Thoracic aorta (tissue), 2 donors: ENCODE measurements around the gene NDUFS6. TPM values are rescaled to one million over a fixed set of nuclear protein-coding genes. Genes with fewer than 3 reads are reported as not detected.

Source experiments
- ATAC-seq: fragments of 150-250 bp; one replicate; pipeline ENCODE4 v1.8.0; 2017; ENCODE audit warnings: low read depth; ENCODE audit not compliant: insufficient number of reproducible peaks, low FRiP score
- DNase-seq: peaks from one replicate; pipeline ENCODE4 v3.0.0-alpha.2; 2020; ENCODE audit warnings: low spot score
- H3K27ac ChIP-seq, 2 donors: fragments of 200-600 bp; sonication (generic); 1 replicate in 1 of 2; 2 replicates in 1 of 2; pipeline ENCODE4 v1.5.1; 2016; ENCODE audit warnings: mild to moderate bottlenecking in 2 of 2, moderate library complexity in 2 of 2
- H3K27me3 ChIP-seq: fragments of 200-600 bp; sonication (generic); replicated peaks from 2 replicates; pipeline ENCODE4 v1.6.0; 2016; ENCODE audit warnings: mild to moderate bottlenecking; ENCODE audit not compliant: insufficient read depth
- H3K36me3 ChIP-seq: fragments of 200-600 bp; sonication (generic); one replicate; pipeline ENCODE4 v1.5.1; 2016
- H3K4me1 ChIP-seq, 2 donors: fragments of 200-600 bp; sonication (generic); 1 replicate in 1 of 2; 2 replicates in 1 of 2; pipeline versions ENCODE4 v1.5.1 to v1.6.0; 2016; ENCODE audit warnings: low read depth in 2 of 2, mild to moderate bottlenecking in 1 of 2; ENCODE audit not compliant: control insufficient read depth in 1 of 2
- H3K4me3 ChIP-seq: fragments of 200-600 bp; sonication (generic); 2 replicates; pipeline ENCODE4 v1.5.1; 2016; ENCODE audit warnings: mild to moderate bottlenecking
- H3K9me3 ChIP-seq: fragments of 200-600 bp; sonication (generic); 2 replicates; pipeline ENCODE4 v1.5.1; 2016
- total RNA-seq, 2 donors: library from RNA; depleted of rRNA; stranded (reverse); fragments of >200 nt; gene quantifications; one replicate each; pipeline versions ENCODE4 v1.1.0 to v1.2.3, GENCODE V29; 2016
- TF ChIP-seq, protein P1 (sequence below): fragments of 200-600 bp; sonication (generic); IDR thresholded peaks from one replicate; pipeline ENCODE4 v1.5.1; 2019; ENCODE audit warnings: antibody characterized with exemption

Gene NDUFS6
- 10 to 100 TPM; 25.7 to 26.5 TPM for total RNA-seq

DNA sequence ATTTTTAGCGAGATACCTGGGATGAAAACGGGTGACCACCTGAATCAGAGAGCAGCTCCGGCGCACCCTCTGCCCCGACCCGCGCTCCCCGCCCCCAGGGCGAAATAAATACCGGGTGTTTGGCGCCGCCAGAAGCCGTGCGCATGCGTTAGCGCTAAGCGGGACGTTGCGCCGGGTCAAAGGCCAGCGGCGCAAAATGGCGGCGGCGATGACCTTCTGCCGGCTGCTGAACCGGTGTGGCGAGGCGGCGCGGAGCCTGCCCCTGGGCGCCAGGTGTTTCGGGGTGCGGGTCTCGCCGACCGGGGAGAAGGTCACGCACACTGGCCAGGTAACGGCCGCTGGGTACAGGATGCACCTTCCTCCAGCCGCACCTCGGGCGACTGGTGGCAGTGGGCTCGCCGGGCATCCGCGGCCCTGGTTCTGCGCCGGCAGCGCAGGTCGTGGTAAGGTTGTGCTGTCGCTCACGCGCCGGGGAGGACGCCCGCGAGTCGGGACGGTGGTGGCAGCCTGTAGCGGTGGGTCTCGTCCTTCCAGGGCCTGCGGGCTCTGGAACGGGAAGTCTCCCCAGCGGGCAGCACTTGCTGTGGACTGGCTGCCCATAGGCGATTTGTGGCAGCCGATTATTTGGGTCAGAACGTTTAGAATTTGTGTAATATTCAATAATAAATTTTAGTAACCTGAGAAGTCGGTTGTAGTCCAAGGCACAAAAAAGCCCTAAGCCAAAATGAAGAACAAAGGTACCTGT, at the start of gene NDUFS6:
Gene NDUFS6, plus strand, starts transcription at position 186 of the 745 bp plus-strand sequence. Its CDS starts 11 bp downstream, at position 197.
- peaks cover 4 to 16% of the 10 kb centered on the region in 2 donors for H3K4me1 ChIP-seq
- ATAC-seq (peak; percentile 54), DNase-seq (no peak)
- peak within 1 kb of the TSS; percentile 86 for H3K4me3 ChIP-seq
- H3K27me3 ChIP-seq, result no peaks in the 10 kb centered on the region
- TF ChIP-seq, protein P1, sequence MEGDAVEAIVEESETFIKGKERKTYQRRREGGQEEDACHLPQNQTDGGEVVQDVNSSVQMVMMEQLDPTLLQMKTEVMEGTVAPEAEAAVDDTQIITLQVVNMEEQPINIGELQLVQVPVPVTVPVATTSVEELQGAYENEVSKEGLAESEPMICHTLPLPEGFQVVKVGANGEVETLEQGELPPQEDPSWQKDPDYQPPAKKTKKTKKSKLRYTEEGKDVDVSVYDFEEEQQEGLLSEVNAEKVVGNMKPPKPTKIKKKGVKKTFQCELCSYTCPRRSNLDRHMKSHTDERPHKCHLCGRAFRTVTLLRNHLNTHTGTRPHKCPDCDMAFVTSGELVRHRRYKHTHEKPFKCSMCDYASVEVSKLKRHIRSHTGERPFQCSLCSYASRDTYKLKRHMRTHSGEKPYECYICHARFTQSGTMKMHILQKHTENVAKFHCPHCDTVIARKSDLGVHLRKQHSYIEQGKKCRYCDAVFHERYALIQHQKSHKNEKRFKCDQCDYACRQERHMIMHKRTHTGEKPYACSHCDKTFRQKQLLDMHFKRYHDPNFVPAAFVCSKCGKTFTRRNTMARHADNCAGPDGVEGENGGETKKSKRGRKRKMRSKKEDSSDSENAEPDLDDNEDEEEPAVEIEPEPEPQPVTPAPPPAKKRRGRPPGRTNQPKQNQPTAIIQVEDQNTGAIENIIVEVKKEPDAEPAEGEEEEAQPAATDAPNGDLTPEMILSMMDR, result no peak
- peaks cover 36% of the 10 kb centered on the region for H3K36me3 ChIP-seq
- H3K9me3 ChIP-seq, result no peaks in the 10 kb centered on the region
- peak within 1 kb of the TSS; percentile 65 to 70 for H3K27ac ChIP-seq

DNA sequence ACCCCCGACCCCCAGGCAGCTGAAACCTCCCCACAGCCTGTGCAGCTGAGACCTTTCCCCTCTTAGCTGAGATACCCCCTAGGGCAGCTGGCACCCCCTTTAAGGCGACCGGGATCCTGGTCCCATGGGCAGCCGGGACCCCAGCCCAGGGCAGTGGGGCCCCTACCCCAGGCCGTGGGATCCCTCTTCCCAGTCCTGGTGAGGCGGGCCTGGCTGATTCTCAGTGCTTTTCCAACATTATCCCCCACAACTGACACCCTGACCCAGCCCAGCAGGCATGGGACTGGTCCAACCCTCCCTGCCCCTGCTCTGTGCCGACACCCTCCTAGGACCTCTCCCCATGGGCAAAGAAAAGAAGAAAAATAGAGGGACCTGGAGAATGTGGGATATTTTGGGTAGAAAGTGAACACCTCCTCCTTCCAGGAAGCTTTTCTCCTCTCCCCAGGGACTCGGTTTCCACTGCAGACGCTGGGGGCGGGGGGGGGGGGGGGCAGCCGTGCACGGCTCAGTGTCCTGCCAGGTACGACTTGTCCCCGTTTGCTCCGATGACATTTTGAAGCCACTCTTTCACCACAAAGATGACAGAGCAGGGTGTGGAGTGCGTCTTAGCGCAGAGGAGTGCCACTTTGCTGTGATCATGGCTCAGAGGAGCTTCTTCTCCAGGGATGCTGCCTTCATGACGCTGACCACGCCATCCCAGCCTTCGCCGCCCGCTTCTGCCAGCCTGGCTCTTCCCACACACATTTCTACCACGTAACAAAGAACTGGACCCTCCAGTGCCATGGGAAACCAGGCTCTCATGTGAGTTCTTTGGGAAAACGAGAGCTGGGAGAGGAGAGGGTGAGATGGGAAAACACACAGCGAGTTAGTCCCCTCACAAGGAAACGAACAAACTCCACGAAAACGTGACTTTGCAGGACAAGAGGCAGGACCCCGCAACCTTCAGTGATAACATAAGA, 49.1 kb upstream of the NDUFS6 start:
- TF ChIP-seq, protein P1, result no peak
- Histone ChIP-seq H3K4me3 (no peak overlapping the region), H3K4me1 (no peaks in the 10 kb centered on the region), H3K27me3 (no peaks in the 10 kb centered on the region), H3K36me3 (no peaks in the 10 kb centered on the region), H3K27ac (no peak overlapping the region), H3K9me3 (no peaks in the 10 kb centered on the region)
- DNase-seq (no peak), ATAC-seq (no peak)

DNA sequence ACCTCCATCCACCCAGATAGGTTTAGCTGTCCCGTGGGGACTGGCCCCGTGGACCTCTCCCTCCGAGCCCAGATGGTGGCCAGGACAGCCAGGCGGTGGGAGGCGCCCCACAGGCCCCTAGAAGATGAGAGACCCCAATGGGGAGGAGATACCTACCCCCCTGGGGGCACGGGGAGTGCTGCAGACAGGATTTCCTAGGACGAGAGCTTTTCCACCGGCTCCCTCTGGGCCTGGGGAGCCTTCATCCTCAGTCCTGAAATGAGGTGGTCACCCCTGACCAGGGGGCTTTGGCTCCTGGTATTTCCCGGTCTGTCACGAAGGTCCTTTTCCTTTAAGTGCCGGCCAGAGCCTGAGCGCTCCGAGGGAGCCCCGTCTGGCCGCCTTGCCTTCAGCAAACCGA, 48.3 kb upstream of the NDUFS6 start:
- Histone ChIP-seq H3K9me3 (no peaks in the 10 kb centered on the region), H3K4me3 (no peak overlapping the region), H3K4me1 (no peaks in the 10 kb centered on the region), H3K27me3 (no peaks in the 10 kb centered on the region), H3K27ac (no peak overlapping the region), H3K36me3 (no peaks in the 10 kb centered on the region)
- TF ChIP-seq, protein P1, result no peak
- DNase-seq, result no peak
- ATAC-seq, result no peak

DNA sequence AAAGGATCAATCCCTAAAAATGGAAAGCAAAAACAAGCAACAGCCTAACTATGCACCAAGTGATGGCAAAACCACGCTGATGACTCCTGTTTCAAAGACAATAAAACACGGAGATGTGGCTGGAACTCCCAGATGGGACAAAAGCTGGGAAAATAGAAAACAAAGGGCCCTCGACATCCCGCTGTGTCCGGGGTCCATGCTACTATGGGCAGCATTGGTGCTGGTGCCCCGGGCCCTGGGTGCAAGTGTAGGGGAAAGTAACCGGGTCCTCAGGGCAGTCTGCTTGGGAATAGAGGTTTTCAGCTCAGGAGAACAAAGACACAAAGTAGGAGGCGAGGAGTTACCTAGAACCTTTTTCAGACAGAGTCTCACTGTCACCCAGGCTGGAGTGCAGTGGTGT, 47.7 kb upstream of the NDUFS6 start:
- ATAC-seq, result no peak
- TF ChIP-seq, protein P1, result no peak
- no peak overlapping the region for H3K27ac ChIP-seq
- DNase-seq, result no peak
- no peaks in the 10 kb centered on the region for H3K4me1 ChIP-seq
- H3K27me3 ChIP-seq, result no peaks in the 10 kb centered on the region
- H3K9me3 ChIP-seq, result no peaks in the 10 kb centered on the region
- H3K4me3 ChIP-seq, result no peak overlapping the region
- no peaks in the 10 kb centered on the region for H3K36me3 ChIP-seq
